Neutrophil (primary cell): ENCODE data around the gene CCL23.

Source experiments
- H3K27ac ChIP-seq: fragments of 200-600 bp; sonication (generic); 2 replicates; pipeline ENCODE4 v1.5.1; 2016; ENCODE audit warnings: mild to moderate bottlenecking, moderate library complexity
- H3K27me3 ChIP-seq: fragments of 200-600 bp; sonication (generic); 2 replicates; pipeline ENCODE4 v1.6.0; 2016; ENCODE audit warnings: mild to moderate bottlenecking
- H3K36me3 ChIP-seq: fragments of 200-600 bp; sonication (generic); 2 replicates; pipeline ENCODE4 v1.5.1; 2017
- H3K4me1 ChIP-seq, 2 experiments: fragments of 200-600 bp in 1 of 2; sonication (generic) in 1 of 2; 1 replicate in 1 of 2; 2 replicates in 1 of 2; pipeline versions ENCODE4 v1.5.1 to v1.6.1; 2013 to 2016; ENCODE audit warnings: low read depth in 1 of 2, low read length in 1 of 2, mild to moderate bottlenecking in 1 of 2, moderate library complexity in 1 of 2; ENCODE audit not compliant: control insufficient read depth in 1 of 2, insufficient read depth in 1 of 2
- H3K4me3 ChIP-seq, 2 experiments: fragments of 200-600 bp in 1 of 2; sonication (generic) in 1 of 2; 1 replicate in 1 of 2; 2 replicates in 1 of 2; pipeline ENCODE4 v1.5.1; 2013 to 2016; ENCODE audit warnings: low read depth in 1 of 2, low read length in 1 of 2, mild to moderate bottlenecking in 1 of 2, moderate library complexity in 1 of 2
- H3K9me3 ChIP-seq: fragments of 200-600 bp; sonication (generic); 2 replicates; pipeline ENCODE4 v1.5.1; 2016
- TF ChIP-seq, protein P1 (sequence below): fragments of 200-600 bp; sonication (generic); IDR thresholded peaks from 2 replicates; pipeline ENCODE4 v1.5.1; 2016; ENCODE audit warnings: antibody characterized with exemption

CCL23 gene

DNA sequence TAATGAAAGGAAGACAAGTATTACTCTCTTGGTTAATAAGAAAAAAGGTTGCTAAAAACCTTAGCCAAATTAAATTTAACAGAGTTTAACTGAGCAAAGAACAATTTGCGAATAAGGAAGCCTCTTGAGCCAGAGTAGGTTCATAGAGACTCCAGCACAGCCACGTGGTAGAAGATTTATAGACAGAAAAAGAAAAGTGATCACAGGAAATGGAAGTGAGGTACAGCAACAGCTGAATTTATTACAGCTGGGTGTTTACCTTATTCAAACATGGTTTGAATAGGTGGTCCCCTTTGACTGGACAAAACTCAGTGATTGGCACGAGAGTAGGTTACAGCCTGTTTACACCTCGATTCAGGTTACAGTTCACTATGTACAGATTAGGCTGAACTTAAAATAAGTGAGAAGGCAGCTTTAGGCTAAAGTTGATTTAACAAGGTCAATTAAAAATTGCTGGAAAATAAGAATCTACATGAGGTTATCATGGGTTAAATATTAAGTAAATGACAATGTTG is 13.1 kb downstream of the CCL23 start:
- no peaks in the 10 kb centered on the region for H3K9me3 ChIP-seq
- TF ChIP-seq, protein P1, sequence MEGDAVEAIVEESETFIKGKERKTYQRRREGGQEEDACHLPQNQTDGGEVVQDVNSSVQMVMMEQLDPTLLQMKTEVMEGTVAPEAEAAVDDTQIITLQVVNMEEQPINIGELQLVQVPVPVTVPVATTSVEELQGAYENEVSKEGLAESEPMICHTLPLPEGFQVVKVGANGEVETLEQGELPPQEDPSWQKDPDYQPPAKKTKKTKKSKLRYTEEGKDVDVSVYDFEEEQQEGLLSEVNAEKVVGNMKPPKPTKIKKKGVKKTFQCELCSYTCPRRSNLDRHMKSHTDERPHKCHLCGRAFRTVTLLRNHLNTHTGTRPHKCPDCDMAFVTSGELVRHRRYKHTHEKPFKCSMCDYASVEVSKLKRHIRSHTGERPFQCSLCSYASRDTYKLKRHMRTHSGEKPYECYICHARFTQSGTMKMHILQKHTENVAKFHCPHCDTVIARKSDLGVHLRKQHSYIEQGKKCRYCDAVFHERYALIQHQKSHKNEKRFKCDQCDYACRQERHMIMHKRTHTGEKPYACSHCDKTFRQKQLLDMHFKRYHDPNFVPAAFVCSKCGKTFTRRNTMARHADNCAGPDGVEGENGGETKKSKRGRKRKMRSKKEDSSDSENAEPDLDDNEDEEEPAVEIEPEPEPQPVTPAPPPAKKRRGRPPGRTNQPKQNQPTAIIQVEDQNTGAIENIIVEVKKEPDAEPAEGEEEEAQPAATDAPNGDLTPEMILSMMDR, result no peak
- H3K27ac ChIP-seq, result no peak overlapping the region
- no peak overlapping the region for H3K4me3 ChIP-seq
- no peaks in the 10 kb centered on the region for H3K27me3 ChIP-seq
- no peaks in the 10 kb centered on the region for H3K36me3 ChIP-seq
- no peaks in the 10 kb centered on the region for H3K4me1 ChIP-seq

DNA sequence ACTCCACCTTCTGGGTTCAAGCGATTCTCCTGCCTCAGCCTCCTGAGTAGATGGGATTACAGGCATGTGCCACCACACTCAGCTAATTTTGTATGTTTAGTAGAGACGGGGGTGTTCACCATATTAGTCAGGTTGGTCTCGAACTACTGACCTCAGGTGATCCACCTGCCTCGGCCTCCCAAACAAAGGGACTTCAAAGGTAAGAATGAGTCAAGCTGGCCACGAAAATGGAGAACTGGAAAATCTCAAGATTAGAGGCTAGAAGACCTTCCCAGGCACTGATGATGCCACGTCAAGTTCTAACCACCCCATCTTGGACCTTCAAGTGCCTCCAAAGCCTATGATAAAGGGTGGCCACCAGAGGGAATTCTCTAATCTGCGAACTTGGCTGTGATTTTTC is 15.1 kb downstream of the CCL23 start:
- TF ChIP-seq, protein P1, result no peak
- H3K4me1 ChIP-seq, result no peaks in the 10 kb centered on the region
- H3K4me3 ChIP-seq, result no peak overlapping the region
- H3K27ac ChIP-seq, result no peak overlapping the region
- no peaks in the 10 kb centered on the region for H3K27me3 ChIP-seq
- no peaks in the 10 kb centered on the region for H3K9me3 ChIP-seq
- H3K36me3 ChIP-seq, result no peaks in the 10 kb centered on the region

DNA sequence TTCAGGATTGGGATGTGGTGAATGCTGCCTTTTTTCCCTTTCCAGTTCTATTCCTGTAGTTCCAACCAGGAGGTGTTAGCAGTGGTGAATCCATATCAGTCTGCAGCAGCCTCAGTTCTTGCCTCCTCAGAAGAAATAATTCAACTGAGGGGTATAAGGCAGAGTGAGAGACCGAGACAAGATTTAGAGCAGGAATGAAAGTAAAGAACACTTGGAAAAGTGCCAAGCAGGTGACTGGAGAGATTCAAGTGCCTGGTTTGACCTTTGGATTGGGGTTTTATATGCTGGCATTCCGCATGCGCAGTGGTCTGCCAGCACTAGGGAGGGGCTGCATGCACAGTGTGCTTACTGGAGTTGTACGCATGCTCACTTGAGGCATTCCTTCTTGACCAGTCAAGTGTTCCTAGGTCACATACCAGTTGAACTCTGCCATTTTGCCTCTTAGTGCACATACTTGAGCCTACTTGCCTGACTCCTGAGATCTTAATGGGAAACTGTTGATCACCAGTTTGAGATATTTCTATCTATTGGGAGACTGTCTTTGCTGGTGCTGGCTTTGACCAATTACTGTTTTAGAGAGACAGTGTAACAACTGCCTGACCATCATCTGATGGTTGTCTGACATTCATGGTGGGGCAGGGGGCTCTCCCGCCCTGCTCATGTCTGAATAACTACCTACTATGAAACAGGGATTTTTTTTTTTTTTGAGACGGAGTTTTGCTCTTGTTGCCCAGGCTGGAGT is 15.7 kb downstream of the CCL23 start:
- no peak overlapping the region for H3K27ac ChIP-seq

DNA sequence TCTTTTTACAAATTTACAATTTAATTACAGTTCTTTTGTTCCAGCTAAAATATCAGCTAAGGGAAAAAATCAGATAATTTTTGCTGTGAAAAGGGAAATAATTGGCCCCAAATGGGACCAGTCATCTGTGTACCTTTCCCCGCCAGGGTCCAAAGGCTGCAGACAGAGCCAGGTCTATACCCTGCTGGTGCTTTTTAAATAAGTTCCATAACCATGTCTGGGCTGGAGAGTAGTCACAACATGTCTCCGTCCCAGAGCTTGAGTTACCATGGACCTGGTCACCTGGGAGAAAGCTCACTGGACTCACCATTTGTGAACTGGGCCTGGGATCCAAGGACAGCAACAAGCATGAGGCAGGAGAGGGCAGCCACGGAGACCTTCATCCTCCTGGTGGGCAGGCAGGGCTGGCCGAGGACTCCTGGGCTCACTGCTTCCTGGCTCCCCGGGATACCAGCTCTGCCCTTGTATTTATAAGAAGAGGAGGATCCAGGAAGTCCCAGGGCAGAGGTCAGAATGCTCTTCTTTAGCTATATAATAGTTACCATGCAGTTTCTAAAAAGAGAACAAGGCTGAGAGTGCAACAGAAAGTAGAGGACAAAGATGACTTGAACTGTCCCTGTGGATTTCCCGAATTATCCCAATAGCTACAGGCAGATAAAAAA is 16.5 kb downstream of the CCL23 start, which contains the start of gene CCL15:
Gene CCL15 (minus strand): TSS at position 444 of the 662 bp plus-strand sequence. CDS start 61 bp downstream, at position 383.
- Histone ChIP-seq H3K9me3 (no peaks in the 10 kb centered on the region), H3K36me3 (no peaks in the 10 kb centered on the region), H3K4me3 (no peak within 1 kb of the TSS), H3K4me1 (no peaks in the 10 kb centered on the region), H3K27me3 (no peaks in the 10 kb centered on the region), H3K27ac (no peak within 1 kb of the TSS)
- TF ChIP-seq, protein P1, result no peak

More for the DNA sequence above, 15.7 kb downstream of the CCL23 start:
- no peaks in the 10 kb centered on the region for H3K36me3 ChIP-seq
- no peaks in the 10 kb centered on the region for H3K9me3 ChIP-seq
- H3K4me1 ChIP-seq, result no peaks in the 10 kb centered on the region
- no peak overlapping the region for H3K4me3 ChIP-seq
- H3K27me3 ChIP-seq, result no peaks in the 10 kb centered on the region
- TF ChIP-seq, protein P1, result no peak

DNA sequence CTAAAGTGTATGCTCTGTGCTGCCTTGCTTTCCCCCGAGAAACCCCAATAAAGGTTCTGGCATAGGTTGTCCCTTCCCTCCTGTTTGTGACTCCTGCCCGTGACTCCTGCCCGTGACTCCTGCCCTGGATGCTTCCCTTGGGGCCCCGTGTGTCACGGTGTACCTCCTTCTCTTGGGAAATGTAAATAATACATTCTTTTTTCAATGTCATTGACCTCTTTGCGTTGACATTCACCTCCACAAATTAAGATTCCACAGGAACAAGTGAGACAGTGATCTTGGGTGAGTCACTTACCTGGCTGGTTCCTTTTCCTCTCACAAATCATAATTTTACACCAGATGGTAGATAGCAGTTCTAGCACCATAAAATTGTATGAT is 17.1 kb downstream of the CCL23 start:
- no peak overlapping the region for H3K27ac ChIP-seq
- no peaks in the 10 kb centered on the region for H3K36me3 ChIP-seq
- TF ChIP-seq, protein P1, result no peak
- no peaks in the 10 kb centered on the region for H3K4me1 ChIP-seq
- no peaks in the 10 kb centered on the region for H3K9me3 ChIP-seq
- no peaks in the 10 kb centered on the region for H3K27me3 ChIP-seq
- H3K4me3 ChIP-seq, result no peak overlapping the region
